H1 (cell line): Measurements from ENCODE around the gene BRCA1.

Source experiments
- POLR2A ChIP-seq, 2 experiments: IDR thresholded peaks; 1 replicate in 1 of 2; 2 replicates in 1 of 2; pipeline ENCODE4 v1.6.1; 2011; ENCODE audit warnings: low read depth in 2 of 2, low read length in 2 of 2, mild to moderate bottlenecking in 2 of 2; ENCODE audit errors: control extremely low read depth in 1 of 2
- SAP30 ChIP-seq: fragments of 300-600 bp; sonication (generic); IDR thresholded peaks from 2 replicates; pipeline ENCODE4 v1.7.1; 2012; ENCODE audit warnings: low read length, moderate library complexity, mild to moderate bottlenecking, inconsistent platforms; ENCODE audit not compliant: insufficient read depth, insufficient replicate concordance

DNA sequence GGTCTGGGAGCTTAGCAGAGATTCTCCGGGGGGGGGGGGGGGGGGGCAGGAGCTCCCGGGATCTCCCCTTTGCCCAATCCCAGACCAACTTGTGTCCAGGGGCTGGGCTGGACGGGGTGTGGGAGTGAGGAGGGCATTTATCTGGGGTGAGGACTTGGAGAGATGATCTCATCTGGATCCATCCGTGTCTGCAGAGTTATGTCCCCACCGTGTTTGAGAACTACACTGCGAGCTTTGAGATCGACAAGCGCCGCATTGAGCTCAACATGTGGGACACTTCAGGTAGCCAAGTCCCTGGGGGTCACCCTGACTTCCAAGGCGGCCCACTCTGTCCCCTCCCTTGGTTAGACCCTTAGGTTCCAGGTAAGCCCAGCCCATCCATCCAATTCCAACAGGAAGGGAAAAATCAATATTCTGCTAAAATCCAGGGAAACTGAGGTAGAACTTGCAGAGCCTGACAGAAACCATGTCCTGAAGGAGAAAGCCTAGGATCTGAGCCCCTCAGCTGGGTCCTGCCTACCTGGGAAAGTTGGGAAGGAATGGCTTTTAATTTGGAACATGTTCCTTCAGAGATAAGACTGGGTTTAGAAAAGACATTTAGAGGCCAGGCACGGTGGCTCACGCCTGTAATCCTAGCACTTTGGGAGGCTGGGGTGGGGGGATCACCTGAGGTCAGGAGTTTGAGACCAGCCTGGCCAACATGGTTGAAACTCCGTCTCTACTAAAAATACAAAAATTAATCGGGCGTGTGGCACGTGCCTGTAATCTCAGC lies 99.2 kb downstream of the BRCA1 start:
- TF ChIP-seq POLR2A (IDR thresholded peaks at IDR 0.05; ENCODE audit: control extremely low read depth in 1 of 2, low read depth in 2 of 2, low read length in 2 of 2) (no peak), SAP30 (no peak)
